Body of pancreas (tissue), 4 donors: ENCODE measurements around the gene YIF1B. TPM values are rescaled to one million over a fixed set of nuclear protein-coding genes. Genes with fewer than 3 reads are reported as not detected.
A peak's percentile ranks its signal among the peaks of the same experiment; 100 is the strongest.

Experiments
- ATAC-seq: fragments of 150-250 bp; one replicate; pipeline ENCODE4 v1.9.1; 2016
- DNase-seq, 4 donors: peaks; one replicate each; pipeline ENCODE4 v3.0.0-alpha.2; 2019
- H3K27ac ChIP-seq, 4 donors: fragments of 200-600 bp; sonication (generic); 1 replicate in 3 of 4; 2 replicates in 1 of 4; pipeline versions ENCODE4 v1.5.1 to v1.6.1; 2016 to 2019; ENCODE audit warnings: mild to moderate bottlenecking in 1 of 4, mixed read lengths in 1 of 4, moderate library complexity in 1 of 4
- H3K27me3 ChIP-seq, 2 donors: fragments of 200-600 bp; sonication (generic); one replicate each; pipeline ENCODE4 v1.6.0; 2016; ENCODE audit warnings: mild to moderate bottlenecking in 1 of 2
- H3K36me3 ChIP-seq, 2 donors: fragments of 200-600 bp; sonication (generic); replicated peaks in 1 of 2; 2 replicates each; pipeline ENCODE4 v1.5.1; 2016; ENCODE audit warnings: low read depth in 2 of 2; ENCODE audit not compliant: insufficient read depth in 1 of 2
- H3K4me1 ChIP-seq: fragments of 200-600 bp; sonication (generic); one replicate; pipeline ENCODE4 v1.6.0; 2016
- H3K4me3 ChIP-seq, 2 donors: fragments of 200-600 bp; sonication (generic); 1 replicate in 1 of 2; 2 replicates in 1 of 2; pipeline ENCODE4 v1.5.1; 2016 to 2019
- H3K9me3 ChIP-seq, 3 donors: fragments of 200-600 bp; sonication (generic); 1 replicate in 2 of 3; 2 replicates in 1 of 3; pipeline ENCODE4 v1.5.1; 2016
- CTCF ChIP-seq, 7 experiments: fragments of 450-650 bp in 4 of 7; fragments of 200-600 bp in 3 of 7; sonication (generic) in 3 of 7; IDR thresholded peaks; one replicate each; pipeline ENCODE4 v1.5.1; 2016 to 2019; ENCODE audit warnings: antibody characterized with exemption in 7 of 7
- POLR2A ChIP-seq, 3 donors: fragments of 450-650 bp; IDR thresholded peaks; one replicate each; pipeline ENCODE4 v1.6.1; 2016; ENCODE audit warnings: antibody characterized with exemption in 3 of 3, mild to moderate bottlenecking in 2 of 3
- WGBS, 2 donors: methylation state at CpG; one replicate each; pipeline ENCODE4 v1.1.5; 2017; 5-methylcytosine and 5-hydroxymethylcytosine counted together
- intact Hi-C: fragments of 100-400 bp; cut with DNase I; formaldehyde crosslinking; loops from one replicate; pipeline ENCODE4 v1.15.1; 2023
- total RNA-seq, 2 donors: library from RNA; depleted of rRNA; stranded (reverse); fragments of >200 nt; gene quantifications; one replicate each; pipeline ENCODE4 v1.1.0, GENCODE V29; 2016

The YIF1B gene
- total RNA-seq, 2 donors from 2014 or later, result 8.2 to 22.3 TPM

- intact Hi-C loops, result loop anchor here (10.0 kb wide), 1 partner anchor 415 kb away; the partner anchor contains the start of genes SIPA1L3 and WDR87
- Histone ChIP-seq H3K9me3 (no peaks in the 10 kb centered on the region), H3K27me3 (no peaks in the 10 kb centered on the region), H3K4me1 (peaks cover 40% of the 10 kb centered on the region), H3K4me3 (peak within 1 kb of the TSS; percentile 32 to 33), H3K27ac (peak within 1 kb of the TSS; percentile 54 to 79 (median 66)), H3K36me3 (no peaks in the 10 kb centered on the region)
- peak; percentile 18 for ATAC-seq
- TF ChIP-seq CTCF (IDR thresholded peaks at IDR 0.05), result peak in 1 of 7 experiments; percentile 30
- TF ChIP-seq POLR2A (IDR thresholded peaks at IDR 0.05), result peak; percentile 61 to 73 (median 72)
- WGBS, 2 donors, result 4% methylated on average over 18 to 53 of the region's 76 CpGs
- DNase-seq, result peak; percentile 61 to 65 (median 62)
These were observed 3.9 kb upstream of the YIF1B start, which contains the start of gene KCNK6 for GRCh38 chr19:38319421-38320258. KCNK6 (plus strand) TSS chr19:38319845; CDS start chr19:38319951, 106 bp downstream.

GRCh38 chr19:38318660-38319059, 2.9 kb upstream of the YIF1B start:
- intact Hi-C loops, result no loop called here
- H3K36me3 ChIP-seq, result no peaks in the 10 kb centered on the region
- peaks cover 40% of the 10 kb centered on the region for H3K4me1 ChIP-seq
- no peak overlapping the region for H3K4me3 ChIP-seq
- no peak overlapping the region for H3K27ac ChIP-seq
- H3K27me3 ChIP-seq, result no peaks in the 10 kb centered on the region
- 0 to 19% methylated on average over 2 to 6 of the region's 6 CpGs for WGBS, 2 donors
- DNase-seq (peak in 2 of 4 donors; percentile 49 to 52), ATAC-seq (no peak)
- no peaks in the 10 kb centered on the region for H3K9me3 ChIP-seq
- TF ChIP-seq POLR2A (IDR thresholded peaks at IDR 0.05) (no peak), CTCF (IDR thresholded peaks at IDR 0.05) (no peak)

GRCh38 chr19:38317104-38317612, 1.4 kb upstream of the YIF1B start:
- WGBS, 2 donors, result 59 to 82% methylated on average over 11 of the region's 11 CpGs
- no peak overlapping the region for H3K4me3 ChIP-seq
- H3K9me3 ChIP-seq, result no peaks in the 10 kb centered on the region
- H3K4me1 ChIP-seq, result peaks cover 40% of the 10 kb centered on the region
- DNase-seq (peak in 1 of 4 donors; percentile 15), ATAC-seq (no peak)
- no peaks in the 10 kb centered on the region for H3K27me3 ChIP-seq
- H3K27ac ChIP-seq, result peak overlapping the region in 1 of 4 donors; percentile 89
- TF ChIP-seq POLR2A (IDR thresholded peaks at IDR 0.05), result no peak
- TF ChIP-seq CTCF (IDR thresholded peaks at IDR 0.05), result no peak
- no peaks in the 10 kb centered on the region for H3K36me3 ChIP-seq
- intact Hi-C loops, result no loop called here

GRCh38 chr19:38316477-38317067, 825 bp upstream of the YIF1B start:
- TF ChIP-seq POLR2A (IDR thresholded peaks at IDR 0.05) (no peak), CTCF (IDR thresholded peaks at IDR 0.05) (no peak)
- DNase-seq, result no peak
- Histone ChIP-seq H3K4me1 (peaks cover 36% of the 10 kb centered on the region), H3K27me3 (no peaks in the 10 kb centered on the region), H3K9me3 (no peaks in the 10 kb centered on the region), H3K27ac (peak overlapping the region; percentile 50 to 91 (median 78)), H3K36me3 (no peaks in the 10 kb centered on the region), H3K4me3 (no peak overlapping the region)
- ATAC-seq, result no peak
- intact Hi-C loops, result no loop called here
- WGBS, 2 donors, result 27 to 40% methylated on average over 8 of the region's 8 CpGs
